WI38 (cell line): Measurements from ENCODE around the gene AGPAT2.

ENCODE experiments used
- H3K4me3 ChIP-seq: 2 replicates; pipeline ENCODE4 v1.5.1; 2011; ENCODE audit warnings: low read depth, mild to moderate bottlenecking, control low read depth, low read length
- TF ChIP-seq, protein P1 (sequence below): IDR thresholded peaks from 2 replicates; pipeline ENCODE4 v1.5.1; 2012; ENCODE audit warnings: low read depth, mild to moderate bottlenecking, control low read depth, low read length

AGPAT2 gene

DNA sequence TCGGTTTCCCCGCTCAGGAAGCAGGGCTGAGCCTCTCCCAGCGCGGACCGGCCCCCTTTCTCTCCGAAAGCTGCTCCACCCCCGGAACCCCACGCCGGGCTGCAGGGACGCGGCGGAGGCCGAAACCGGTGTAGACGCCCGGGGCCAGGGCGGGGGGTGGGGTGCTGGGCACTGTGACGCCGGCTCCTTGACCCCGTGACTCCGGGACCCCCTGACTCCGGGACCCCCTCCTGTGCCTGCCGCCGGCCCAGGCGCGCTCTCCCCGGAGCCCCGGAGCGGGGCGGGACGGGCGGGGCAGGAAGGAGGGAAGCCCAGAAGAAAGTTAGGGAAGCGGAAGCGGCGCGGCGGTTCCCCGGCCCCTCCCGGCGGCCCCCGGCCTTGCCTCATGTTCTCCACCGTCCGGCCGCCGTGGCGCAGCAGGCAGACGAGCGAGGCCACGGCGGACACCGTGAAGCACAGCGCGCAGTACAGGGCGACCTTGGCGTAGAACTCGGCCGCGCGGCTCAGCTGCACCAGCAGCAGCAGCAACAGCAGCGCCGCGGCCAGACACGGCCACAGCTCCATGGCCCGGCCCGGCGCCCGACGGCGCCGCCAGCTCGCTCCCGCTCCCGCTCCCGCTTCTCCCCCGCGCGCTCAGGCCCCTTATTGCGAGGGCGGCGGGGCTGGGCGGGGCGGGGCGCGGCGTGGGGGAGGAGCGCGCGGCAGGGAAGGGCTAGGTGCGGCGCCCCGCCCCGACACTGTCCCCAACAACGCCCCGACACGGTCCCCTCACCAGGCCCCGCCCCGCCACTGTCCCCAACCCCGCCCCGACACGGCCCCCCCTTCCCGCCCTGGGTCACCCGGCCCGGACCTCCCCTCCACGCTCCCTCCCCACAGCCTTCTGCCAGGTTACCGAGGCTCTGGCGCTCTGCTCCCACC, at the start of gene AGPAT2:
AGPAT2 (minus strand) TSS at position 664 of the 918 bp plus-strand sequence; CDS start at position 564, 100 bp downstream.
- TF ChIP-seq, protein P1, sequence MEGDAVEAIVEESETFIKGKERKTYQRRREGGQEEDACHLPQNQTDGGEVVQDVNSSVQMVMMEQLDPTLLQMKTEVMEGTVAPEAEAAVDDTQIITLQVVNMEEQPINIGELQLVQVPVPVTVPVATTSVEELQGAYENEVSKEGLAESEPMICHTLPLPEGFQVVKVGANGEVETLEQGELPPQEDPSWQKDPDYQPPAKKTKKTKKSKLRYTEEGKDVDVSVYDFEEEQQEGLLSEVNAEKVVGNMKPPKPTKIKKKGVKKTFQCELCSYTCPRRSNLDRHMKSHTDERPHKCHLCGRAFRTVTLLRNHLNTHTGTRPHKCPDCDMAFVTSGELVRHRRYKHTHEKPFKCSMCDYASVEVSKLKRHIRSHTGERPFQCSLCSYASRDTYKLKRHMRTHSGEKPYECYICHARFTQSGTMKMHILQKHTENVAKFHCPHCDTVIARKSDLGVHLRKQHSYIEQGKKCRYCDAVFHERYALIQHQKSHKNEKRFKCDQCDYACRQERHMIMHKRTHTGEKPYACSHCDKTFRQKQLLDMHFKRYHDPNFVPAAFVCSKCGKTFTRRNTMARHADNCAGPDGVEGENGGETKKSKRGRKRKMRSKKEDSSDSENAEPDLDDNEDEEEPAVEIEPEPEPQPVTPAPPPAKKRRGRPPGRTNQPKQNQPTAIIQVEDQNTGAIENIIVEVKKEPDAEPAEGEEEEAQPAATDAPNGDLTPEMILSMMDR: no peak
- peak within 1 kb of the TSS; percentile 77 for H3K4me3 ChIP-seq

DNA sequence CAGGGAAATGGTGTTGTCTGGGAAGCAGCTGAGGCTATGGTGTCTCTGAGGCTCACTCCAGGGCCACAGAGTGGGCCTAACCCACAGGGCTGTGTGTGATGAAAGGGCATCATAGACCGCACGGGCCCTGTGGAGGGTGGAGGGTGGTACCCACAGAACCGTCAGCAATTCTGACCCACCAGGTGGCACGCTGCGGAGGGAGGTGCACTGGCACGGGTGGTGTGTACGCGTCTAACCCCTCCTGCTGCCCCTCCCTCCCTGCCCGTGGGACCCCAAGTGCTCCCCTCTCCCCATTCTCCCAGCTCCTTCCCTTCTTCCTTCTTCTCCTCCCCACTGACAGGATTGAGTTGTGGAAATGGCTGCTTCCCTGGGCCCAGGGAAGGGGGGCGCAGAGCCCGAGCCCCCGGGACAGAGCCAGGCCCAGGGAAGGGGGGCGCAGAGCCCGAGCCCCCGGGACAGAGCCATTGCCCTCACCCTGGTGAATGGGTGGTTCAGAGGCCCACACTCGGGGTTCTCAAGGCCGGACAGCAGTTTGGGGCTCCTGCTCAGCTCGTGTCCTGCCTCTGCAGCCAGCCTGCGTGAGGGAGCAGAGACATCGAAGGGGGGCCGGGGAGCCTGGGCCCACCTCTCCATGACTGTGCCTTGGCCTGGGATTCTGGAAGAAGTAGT, 48.7 kb upstream of the AGPAT2 start:
- no peak overlapping the region for H3K4me3 ChIP-seq
- TF ChIP-seq, protein P1: no peak

DNA sequence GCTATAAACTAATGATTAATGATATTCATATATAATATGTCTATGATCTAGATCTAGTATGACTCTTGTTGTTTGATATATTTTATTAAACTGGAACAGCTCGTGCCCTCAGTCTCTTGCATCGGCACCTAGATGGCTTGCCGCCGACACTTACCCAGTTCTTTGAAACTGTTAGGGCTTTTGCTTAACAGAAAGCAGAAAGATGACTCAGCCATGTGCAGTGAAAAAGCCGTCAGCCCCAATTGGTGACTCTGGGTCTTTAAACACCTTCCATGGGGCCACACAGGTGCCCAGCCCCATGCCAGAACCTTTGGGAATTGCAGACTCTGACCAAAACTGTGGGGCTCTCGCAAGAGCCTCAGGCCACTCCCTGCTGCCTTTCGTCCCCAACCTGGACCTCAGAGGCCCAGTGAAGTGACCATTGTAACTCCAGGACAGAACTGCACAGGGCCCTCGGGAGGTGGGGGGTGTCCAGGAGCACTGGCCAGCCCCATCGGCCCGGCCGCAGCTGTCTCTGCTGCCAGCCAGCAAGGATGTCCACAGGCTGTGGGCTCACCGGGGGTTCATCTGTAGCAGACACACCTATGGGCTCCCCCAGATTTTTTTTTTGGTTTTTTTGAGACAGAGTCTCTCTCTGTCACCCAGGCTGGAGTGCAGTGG, 47.7 kb upstream of the AGPAT2 start:
- H3K4me3 ChIP-seq: no peak overlapping the region
- TF ChIP-seq, protein P1: no peak

DNA sequence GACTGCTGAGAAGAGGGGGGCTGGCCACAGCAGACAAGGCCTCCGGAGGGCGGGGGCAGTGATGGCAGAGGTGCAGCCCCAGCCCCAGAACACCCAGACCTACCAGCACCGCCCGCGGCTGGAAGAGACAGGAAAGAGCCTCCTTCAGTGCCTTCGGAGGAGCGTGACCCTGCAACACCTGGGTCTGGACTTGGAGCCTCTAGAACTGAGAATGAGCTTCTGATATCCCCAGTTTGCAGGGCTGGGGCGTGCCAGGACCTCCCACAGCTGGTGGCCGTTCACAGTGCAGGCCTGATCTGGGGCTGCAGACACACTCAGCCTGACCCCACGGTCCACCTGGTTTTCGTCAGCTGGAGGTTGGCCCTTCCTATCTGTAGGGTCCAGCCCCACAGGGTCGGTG, 46.4 kb upstream of the AGPAT2 start:
- TF ChIP-seq, protein P1: no peak
- H3K4me3 ChIP-seq: no peak overlapping the region

DNA sequence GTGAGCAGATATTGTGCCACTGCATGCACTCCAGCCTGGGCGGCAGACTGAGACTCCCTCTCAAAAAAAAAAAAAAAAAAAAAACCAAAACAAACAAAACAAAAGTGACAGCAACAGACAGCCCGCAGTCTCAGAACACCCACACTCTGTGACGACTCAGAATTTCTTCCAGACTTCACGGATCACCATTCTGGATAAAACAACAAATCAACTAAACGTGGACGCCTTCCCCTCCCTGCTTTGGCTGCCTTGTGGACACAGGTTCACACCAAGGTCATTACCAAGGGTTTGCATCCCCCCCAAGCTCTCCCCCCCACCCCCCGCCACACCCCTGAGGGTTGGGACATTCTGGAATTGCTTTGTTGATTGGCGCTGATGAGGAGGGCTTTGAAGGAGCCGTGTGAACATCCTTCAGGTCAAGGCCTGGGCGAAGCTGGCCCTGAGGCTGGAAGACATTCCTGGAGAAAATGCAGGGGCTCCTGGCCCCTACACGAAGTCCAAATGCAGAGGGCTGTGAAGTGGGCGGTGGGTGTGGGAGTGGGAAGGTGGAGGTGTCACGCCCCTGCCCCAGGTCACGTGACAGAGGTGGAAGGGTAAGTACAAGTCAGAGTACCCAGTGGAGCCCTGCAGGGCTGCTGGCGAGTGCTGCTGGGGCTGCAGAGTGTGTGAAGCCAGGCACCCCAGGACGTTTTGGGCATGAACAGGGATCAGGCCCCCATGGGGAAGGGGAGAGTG, 45.4 kb upstream of the AGPAT2 start:
- no peak overlapping the region for H3K4me3 ChIP-seq
- TF ChIP-seq, protein P1: no peak

DNA sequence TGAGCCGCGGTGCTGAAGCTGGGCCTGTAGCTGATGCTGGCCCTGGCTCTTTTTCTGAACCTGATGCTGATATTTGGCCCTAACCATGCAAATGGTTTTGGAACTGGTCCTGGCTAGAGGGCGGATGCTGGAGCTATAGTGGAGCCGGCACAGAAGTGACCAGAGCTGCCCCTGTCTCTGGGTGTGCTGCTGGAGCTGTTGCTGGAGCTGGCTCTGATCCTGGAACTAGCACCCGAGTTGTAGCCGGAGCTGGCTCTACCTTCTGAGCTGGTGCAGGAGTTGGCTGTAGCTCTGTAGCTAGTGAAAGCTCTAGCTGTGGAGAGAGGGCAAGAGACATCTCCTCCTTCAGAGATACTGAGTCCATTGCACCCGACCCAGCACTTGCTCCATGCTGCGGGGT, 42.7 kb upstream of the AGPAT2 start:
- TF ChIP-seq, protein P1: no peak
- no peak overlapping the region for H3K4me3 ChIP-seq
